ENCODE results near the gene DKKL1.
A peak's percentile ranks its signal among the peaks of the same experiment; 100 is the strongest.

Gene DKKL1

GRCh38 chr19:49347835-49348234 is 15.8 kb upstream of the DKKL1 start:
- peaks cover 6% of the 10 kb centered on the region for H3K4me1 Mint-ChIP-seq
- TF ChIP-seq, protein P1, sequence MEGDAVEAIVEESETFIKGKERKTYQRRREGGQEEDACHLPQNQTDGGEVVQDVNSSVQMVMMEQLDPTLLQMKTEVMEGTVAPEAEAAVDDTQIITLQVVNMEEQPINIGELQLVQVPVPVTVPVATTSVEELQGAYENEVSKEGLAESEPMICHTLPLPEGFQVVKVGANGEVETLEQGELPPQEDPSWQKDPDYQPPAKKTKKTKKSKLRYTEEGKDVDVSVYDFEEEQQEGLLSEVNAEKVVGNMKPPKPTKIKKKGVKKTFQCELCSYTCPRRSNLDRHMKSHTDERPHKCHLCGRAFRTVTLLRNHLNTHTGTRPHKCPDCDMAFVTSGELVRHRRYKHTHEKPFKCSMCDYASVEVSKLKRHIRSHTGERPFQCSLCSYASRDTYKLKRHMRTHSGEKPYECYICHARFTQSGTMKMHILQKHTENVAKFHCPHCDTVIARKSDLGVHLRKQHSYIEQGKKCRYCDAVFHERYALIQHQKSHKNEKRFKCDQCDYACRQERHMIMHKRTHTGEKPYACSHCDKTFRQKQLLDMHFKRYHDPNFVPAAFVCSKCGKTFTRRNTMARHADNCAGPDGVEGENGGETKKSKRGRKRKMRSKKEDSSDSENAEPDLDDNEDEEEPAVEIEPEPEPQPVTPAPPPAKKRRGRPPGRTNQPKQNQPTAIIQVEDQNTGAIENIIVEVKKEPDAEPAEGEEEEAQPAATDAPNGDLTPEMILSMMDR (IDR thresholded peaks at IDR 0.05; ENCODE audit: unreplicated experiment in 3 of 3), result no peak
- H3K36me3 Mint-ChIP-seq (ENCODE audit: low read depth), result peaks cover 92% of the 10 kb centered on the region
- no peak overlapping the region for H3K4me3 Mint-ChIP-seq
- H3K27me3 Mint-ChIP-seq (ENCODE audit: low read depth), result no peaks in the 10 kb centered on the region
- peak overlapping the region in 1 of 3 experiments; percentile 29 for H3K27ac Mint-ChIP-seq
- no peaks in the 10 kb centered on the region for H3K9me3 Mint-ChIP-seq

DNA sequence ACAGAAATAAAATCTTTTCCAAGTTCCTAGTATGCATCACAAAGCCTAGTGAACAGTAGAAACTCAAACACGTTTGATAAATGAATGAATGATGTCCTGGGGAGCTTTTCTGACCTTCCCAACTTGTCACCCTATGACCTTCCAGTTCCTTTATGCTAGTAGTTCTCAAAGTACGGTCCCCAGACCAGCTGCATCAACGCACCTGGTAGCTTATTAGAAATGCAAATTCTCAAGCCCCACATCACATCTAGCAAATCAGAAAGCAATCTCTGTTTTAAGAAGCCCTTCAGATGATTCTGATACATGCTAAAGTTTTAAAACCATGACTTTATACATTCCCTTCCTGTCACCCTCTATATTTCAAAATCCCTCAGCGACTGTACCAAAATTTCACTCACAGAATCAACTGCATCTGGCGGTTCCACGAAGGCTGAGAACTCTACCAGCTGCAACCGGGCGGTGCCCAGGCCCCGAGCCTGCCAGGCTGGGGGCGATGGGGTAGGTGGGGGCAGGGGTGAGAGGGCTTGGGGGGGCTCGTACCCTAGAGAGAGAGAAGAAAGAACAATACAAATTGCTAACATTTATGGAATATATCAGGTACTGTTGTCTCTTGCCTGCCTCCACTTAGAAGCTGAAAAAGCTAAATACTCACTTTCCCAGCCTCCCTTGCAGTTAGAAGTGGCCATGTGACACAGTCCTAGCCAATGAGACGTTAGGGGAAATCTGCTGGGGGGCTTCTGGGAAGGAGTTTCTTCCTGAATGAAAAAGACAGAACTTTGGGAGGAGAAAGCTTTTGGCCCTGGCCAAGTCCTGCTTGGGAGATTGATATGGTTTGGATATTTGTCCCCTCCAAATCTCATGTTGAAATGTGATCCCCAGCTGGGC is 15.1 kb upstream of the DKKL1 start:
- H3K4me3 Mint-ChIP-seq, result no peak overlapping the region
- no peaks in the 10 kb centered on the region for H3K27me3 Mint-ChIP-seq (ENCODE audit: low read depth)
- H3K4me1 Mint-ChIP-seq, result peaks cover 4% of the 10 kb centered on the region
- peak overlapping the region in 1 of 3 experiments; percentile 29 for H3K27ac Mint-ChIP-seq
- H3K36me3 Mint-ChIP-seq (ENCODE audit: low read depth), result peaks cover 92% of the 10 kb centered on the region
- TF ChIP-seq, protein P1 (IDR thresholded peaks at IDR 0.05; ENCODE audit: unreplicated experiment in 3 of 3), result no peak
- no peaks in the 10 kb centered on the region for H3K9me3 Mint-ChIP-seq

GRCh38 chr19:49349567-49349966 is 14.1 kb upstream of the DKKL1 start:
- Mint-ChIP-seq H3K4me1 (peaks cover 4% of the 10 kb centered on the region), H3K27me3 (ENCODE audit: low read depth) (no peaks in the 10 kb centered on the region), H3K4me3 (no peak overlapping the region), H3K36me3 (ENCODE audit: low read depth) (peaks cover 92% of the 10 kb centered on the region), H3K27ac (no peak overlapping the region), H3K9me3 (no peaks in the 10 kb centered on the region)
- TF ChIP-seq, protein P1 (IDR thresholded peaks at IDR 0.05; ENCODE audit: unreplicated experiment in 3 of 3), result no peak

- Mint-ChIP-seq H3K4me1 (peaks cover 23% of the 10 kb centered on the region), H3K4me3 (peak overlapping the region; percentile 65 to 78 (median 72)), H3K27ac (peak overlapping the region; percentile 78 to 91 (median 89)), H3K9me3 (no peaks in the 10 kb centered on the region), H3K27me3 (ENCODE audit: low read depth) (no peaks in the 10 kb centered on the region), H3K36me3 (ENCODE audit: low read depth) (peaks cover 80% of the 10 kb centered on the region)
- TF ChIP-seq, protein P1 (IDR thresholded peaks at IDR 0.05; ENCODE audit: unreplicated experiment in 3 of 3), result no peak
Observed at GRCh38 chr19:49355909-49356353, 7.7 kb upstream of the DKKL1 start.

DNA sequence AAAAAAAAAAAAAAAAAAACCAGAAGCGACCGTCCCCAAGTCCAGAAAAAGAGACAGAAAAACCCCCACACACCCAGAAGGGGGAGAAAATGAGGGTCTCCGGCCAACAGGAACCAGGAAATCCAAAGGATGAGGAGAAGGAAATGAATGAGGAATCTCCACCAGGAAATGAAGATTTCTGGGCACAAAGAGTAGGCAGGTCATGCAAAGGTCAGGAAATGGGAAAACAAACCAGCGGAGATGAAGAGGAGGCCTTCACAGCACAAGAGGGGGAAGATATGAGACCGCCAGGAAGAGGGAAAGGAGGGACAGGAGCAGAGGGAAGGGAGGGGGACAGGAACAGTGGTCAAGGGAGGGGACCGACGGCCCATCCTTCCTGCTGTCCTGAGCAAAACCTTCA is 7.3 kb upstream of the DKKL1 start:
- Mint-ChIP-seq H3K4me1 (peaks cover 23% of the 10 kb centered on the region), H3K27ac (peak overlapping the region; percentile 78 to 91 (median 89)), H3K27me3 (ENCODE audit: low read depth) (peaks cover 3% of the 10 kb centered on the region), H3K36me3 (ENCODE audit: low read depth) (peaks cover 76% of the 10 kb centered on the region), H3K9me3 (no peaks in the 10 kb centered on the region), H3K4me3 (peak overlapping the region; percentile 65 to 78 (median 72))
- TF ChIP-seq, protein P1 (IDR thresholded peaks at IDR 0.05; ENCODE audit: unreplicated experiment in 3 of 3), result no peak

All from nephron (organoid).